ENCODE measurements around the gene CD300LB.
"Not testable (repeated sequence)": the region's sequence is repeated elsewhere in the genome, so short reads cannot be mapped to it uniquely, and the experiment has no call there.

Gene CD300LB

DNA sequence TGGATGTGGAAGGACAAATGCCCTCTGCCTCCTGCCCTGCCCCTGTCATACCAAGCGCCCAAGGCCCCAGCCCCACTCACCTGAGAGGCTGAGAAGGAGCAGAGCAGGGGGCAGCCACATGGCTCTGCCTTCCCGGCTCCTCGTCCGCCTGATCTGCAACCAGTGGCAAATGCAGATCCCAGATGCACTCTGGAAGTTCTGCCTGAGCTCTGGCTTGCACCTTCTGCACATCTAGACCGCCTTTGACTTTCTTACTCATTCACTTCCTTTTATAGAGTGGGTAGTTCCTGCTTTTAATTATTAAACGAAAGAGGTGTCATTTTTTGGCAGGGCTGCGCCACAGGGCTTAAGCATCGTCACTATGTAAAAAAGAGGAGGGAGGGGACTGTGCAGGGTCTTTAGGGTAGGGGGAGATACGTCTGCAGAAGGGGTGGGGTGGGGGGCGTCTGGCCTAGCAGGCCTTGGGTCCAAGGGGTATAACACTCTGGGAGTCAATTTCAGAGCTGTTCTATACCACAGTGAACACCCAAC lies at the start of gene CD300LB:
Gene CD300LB, minus strand, starts transcription at position 245 of the 531 bp plus-strand sequence. Its CDS starts 125 bp downstream, at position 120.
- no peak for DNase-seq

DNA sequence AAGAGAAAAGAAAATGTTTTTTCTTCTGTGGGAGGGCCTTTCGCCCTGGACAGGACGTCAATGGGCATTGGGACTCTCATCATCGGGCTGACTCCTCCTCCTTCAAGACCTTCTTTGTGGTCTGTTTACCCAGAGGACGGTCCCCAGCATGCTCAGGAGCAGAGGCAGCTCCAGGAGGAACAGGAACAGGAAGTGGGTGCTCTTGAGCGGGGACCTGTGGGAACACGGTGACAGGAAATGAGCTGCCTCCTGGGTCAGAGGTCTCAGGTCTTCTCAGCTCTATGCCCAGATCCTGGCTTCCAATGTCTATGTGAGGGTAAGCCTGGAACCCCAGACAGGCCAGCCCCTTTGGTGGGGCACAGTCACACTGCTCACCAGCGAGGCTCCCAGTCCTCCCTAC lies 48.6 kb upstream of the CD300LB start:
- DNase-seq: no peak

DNA sequence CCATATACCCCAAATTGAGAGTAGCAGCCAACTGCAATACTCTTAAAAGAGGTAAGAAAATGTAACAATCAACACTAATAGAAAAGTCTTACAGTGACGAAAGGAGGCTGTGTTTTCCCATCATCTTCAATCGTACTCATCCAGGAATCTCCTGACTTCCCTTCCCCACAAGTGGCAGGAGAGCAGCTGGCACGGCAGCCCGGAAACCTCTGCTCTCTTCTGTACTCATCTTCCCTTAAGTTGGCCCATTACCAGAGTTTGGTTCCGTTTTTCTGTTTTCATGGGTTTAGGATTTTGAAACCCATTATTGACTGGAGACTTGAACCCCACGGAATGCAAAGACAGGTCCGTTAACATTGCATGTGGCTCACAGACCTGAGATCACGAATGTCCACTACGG lies 47.7 kb upstream of the CD300LB start:
- DNase-seq: no peak

DNA sequence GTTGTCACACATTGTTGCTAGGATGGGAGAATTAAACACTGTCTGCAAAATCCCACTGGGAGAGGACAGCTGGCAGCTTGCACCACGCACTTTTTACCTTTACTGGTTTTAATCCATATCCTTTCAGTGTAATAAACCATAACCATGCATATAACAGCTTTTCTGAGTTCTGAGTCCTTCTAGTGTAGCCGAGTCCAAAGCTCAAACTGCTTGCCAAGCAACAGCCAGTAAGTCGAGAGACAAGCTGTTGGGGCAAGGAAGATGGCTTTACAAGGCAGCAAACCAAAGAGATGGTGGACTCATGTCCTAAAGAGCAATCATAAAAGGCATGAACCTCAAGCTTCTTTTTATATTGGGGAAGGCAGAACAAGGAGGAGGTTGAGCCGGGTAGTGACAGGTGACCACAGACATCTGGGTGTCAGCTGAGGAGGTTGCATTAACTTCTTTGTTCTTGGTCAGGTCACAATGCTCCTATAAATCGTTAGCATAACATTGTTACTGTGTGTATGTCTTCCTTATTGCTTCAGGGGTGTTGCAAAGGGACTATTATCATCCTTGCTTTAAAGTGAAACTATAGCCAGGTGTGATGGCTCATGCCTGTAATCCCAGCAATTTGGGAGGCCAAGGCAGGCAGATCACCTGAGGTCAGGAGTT lies 43.3 kb upstream of the CD300LB start:
- no peak for DNase-seq

DNA sequence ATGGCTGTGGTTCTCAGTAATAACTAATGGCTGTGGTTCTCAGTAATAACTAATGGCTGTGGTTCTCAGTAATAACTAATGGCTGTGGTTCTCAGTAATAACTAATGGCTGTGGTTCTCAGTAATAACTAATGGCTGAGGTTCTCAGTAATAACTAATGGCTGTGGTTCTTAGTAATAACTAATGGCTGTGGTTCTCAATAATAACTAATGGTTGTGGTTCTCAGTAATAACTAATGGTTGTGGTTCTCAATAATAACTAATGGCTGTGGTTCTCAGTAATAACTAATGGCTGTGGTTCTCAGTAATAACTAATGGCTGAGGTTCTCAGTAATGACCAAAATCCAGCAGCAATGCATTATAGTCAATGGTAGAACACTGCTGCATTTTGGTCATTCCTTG lies 42.4 kb upstream of the CD300LB start:
- not testable (repeated sequence) for DNase-seq

DNA sequence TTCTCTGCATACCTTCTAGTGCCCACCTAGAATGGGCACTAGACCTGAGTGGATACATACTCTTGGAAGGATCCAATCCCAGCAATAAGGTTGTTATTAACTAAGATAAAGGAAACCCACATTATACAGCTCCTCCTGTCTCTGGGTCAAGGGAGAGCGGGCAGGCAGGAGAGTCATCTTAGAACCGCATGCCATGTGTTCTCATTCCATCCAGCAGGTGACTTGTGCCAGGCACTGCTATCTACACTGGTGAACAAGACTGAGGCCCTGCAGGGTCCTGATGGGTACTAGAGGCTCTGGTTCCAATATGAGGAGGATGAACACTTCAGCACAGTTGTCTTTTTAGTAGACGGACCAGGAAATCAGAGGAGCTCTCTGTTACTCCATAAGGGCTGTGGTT lies 41.9 kb upstream of the CD300LB start:
- DNase-seq: no peak

DNA sequence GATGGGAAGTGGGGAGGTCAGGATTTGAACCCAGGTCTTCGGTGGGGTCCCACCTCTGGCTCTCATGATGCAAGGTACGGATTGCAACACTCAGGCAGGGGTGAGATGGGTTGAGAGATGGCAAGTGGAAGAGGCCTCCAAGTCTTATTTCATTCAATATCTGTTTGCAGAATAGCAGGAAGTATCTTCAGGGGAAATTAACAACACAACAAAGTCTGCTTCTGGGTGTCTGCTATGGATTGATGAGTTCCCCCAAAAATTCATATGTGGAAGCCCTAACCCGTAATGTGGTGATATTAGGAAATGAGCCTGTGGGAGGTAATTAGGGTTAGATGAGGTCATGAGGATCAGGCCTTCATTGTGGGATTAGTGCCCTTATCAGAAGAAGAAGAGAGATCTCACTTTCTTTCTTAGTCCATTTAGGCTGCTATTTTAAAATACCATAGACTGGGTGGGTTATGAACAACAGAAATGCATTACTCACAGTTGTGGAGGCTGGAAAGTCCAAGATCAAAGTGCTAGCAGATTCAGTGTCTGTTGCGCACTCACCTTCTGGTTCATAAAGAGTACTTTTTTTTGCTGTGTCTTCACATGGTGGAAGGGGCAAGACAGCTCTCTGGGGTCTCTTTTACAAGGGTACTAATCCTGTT lies 40.5 kb upstream of the CD300LB start:
- no peak for DNase-seq

DNA sequence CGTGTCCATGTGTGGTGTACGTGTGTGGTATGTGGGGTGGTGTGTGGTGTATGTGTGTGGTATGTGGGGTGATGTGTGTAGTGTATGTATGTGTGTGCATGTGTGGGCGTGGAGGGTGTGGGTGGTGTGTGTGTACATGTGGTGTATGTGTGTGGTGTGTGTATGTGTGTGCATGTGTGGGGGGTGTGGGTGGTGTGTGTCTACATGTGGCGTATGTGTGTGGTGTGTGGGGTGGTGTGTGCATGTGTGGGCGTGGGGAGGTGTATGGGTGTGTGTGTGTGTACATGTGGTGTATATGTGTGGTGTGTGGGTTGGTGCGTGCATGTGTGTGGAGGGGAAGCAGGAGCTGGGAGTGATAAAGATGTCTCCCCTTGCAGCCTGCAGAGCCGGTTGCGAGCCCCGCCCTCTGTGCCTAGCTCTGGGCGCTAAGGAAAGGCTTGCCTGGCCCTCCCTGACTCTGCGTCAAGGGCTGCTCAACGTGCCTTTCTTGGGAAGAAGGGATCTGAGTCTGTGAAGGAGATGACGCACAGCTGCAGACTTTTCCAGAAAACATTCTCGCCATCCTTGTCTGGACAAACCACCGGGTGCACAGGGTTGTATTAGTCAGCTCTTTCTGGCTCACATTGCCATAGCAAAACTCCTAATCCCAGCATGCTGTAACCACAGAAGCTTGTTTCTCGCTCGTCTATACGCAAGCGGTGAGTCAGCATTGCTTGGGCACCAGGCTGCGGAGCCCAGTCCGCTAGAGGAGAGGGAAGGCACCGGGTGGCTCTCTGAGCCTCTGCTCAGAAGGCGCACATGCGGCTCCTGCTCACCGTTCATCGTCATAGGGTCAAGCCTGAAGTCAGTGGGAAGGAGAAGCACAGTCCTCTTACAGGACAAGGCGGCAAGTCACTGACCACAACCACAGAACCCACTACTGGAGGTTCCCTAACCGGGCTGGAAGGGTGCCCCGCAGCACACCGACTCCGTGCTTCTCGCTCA lies 38.0 kb upstream of the CD300LB start:
- DNase-seq: no peak

DNA sequence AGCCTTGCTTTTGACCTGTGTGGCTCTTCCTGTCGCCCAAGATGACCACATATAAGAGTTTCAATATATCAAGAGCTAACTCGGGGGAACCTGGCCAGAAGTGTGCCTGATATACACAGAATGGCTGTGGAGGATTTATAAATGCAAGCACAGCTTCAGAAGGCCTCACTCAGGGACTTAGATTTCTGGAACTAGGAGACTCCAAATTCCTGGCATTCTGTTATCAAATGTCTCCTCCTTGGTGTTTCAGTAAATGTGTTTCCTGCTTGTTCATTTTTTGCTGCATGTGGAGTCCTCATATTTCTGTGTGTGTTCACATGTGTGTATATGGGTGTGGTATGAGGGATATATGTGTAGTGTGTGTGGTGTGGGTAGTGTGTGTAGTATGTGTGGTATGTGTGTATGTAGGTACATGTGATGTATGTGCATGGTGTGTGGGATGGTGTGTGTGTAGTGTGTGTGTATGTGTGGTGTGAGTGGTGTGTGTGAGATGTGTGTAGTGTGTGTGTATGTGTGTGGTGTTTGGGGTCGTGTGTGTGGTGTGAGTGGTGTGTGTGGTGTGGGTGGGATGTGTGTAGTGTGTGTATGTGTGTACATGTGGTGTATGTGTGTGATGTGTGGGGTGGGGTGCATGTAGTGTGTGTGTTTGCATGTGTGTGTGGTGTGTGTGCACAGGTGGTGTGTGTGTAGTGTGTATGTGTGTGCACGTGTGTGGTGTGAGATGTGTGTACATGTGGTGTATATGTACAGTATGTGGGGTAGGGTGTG lies 37.0 kb upstream of the CD300LB start:
- no peak for DNase-seq

DNA sequence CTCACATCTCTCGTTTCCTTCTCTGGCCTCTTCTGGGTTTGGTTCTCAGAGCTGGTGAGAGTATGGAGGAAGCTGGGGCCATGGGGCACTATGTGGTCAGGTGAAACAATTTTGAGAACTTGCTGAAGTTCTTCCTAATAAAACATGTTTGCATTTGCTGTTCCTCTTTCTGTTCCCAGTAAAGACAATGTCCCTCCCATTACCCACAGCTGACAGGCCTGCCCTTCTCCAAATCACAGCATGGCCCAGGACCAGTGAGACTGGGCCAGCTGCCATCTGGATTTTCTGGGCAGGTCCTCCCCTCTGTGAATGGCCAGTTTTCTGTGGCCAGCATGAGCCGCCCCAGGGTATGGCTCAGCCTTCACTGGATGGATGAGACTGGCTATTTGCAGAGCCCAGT lies 36.1 kb upstream of the CD300LB start, which contains the start of gene CD300H:
Gene CD300H, minus strand, starts transcription at position 113 of the 400 bp plus-strand sequence.
- no peak for DNase-seq

DNA sequence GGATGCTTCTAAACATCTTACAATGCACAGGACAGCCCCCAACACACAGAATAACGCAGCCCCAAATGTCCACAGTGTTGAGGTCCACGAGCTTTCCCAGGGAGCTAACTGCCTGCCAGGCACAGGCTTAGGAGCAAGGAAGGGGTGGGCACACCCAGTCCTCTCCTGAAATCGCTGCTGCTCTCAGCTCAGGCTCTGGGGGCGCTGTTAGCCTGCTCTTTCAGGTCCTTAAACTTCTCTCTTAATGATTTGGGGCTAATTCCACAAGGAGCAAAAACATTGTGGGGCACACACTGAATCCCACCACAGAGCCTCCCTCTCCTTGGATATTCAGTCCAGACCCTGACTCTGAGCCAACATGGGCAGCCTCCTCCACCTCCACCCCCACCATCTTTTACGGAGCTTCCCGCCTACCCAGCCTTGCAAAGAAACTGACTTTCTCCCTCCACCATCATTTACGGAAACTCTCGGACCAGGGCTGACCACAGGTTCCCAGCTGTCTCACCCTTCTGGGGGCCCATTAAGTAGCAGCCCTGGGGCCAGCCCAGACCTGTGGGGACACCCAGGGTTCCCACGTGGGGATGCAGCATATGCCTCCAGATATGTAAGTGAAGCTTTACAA lies 35.0 kb upstream of the CD300LB start:
- peak; percentile 4 for DNase-seq

DNA sequence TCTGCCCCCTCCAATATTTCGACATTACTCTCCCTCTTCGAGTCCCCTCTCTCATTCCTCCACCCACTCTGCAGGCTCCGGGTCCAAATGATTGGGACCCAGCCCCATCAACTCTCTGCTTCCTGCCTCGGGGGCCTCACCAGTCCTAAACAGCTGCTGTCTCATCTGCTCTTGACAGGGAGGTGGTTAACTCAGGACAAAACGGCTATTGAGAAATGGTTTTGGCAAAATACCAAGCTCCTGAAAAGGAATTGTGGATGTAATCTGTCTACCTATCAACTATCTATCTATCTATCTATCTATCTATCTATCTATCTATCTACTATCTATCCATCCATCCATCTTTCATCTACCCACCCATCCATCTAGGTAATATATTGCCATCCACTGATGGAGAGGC lies 33.9 kb upstream of the CD300LB start:
- no peak for DNase-seq

DNA sequence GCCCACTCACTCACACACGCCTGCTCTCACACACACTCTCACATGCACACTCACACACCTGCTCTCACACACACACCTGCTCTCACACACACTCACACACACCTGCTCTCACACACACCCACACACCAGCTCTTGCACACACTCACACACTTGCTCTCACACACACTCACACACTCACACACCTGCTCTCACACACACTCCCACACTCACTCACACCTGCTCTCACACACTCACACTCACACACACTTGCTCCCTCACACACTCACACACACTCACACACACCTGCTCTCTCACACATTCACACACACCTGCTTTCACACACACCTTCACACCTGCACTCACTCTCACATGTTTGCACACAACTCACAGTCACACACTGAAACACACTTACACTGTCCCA lies 32.1 kb upstream of the CD300LB start:
- no peak for DNase-seq

DNA sequence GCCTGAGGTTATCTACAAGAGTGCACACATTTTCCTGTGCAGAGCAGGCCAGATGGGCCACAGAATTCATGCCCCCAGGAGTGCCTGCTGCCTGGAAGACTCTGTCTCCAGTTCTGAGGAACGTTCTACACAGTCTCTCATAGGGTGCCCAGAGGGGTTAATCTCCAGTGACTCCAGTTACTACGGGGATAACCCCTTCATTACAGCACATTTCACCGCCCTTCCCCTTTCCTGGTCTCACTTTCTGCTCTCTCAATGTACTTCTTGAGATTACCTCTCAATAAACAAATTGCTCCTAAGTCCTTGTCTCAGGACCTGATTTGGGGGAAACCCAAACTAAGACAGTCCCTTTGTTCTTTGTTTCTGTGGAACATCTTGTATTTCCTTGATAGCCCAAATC lies 30.3 kb upstream of the CD300LB start:
- DNase-seq: no peak

DNA sequence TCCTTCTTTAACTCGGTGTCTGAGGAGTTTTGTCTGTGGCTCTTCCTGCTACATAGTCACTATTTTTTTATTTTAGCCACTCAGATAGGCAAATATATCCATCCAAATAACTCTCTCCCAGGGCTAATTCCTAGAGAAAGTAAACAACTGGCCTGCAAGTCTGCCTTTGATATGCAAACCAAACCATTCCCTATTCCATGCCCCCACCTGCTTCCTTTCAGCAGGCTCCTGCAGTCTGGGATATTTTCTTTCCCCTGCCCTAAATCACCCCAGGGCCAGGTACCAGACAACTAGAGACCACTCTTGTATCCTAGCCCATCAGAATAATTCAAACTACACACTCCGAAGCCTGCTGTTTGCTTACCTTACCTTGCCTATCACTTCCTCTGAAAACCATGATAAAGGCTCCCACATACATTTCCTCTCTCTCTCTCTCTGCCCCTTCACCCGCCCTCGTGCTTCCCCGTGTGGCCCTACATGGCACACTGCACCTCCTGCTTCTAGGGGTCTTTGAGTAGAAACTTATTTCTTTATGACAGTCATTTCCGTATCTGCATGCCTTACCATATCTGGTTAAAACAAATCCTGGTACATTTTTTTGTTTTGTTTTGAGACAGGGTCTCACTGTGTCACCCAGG lies 27.7 kb upstream of the CD300LB start:
- DNase-seq: no peak

DNA sequence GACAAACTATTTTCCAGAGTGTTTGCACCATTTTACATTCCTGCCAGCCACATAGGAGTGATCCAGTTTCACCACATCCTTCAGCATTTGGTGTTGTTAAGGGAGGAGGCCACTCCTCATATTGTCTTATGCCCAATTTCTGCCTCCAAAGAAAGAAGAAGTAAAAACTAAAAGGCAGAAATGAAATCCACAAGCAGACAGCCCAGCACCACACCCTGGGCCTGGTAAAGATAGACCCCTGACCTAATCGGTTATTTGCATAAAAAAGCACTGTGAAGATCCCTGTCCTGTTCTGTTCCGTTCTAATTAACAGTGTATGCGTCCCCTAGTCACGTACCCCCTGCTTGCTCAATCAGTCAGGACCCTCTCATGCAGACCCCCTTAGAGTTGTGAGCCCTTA lies 27.1 kb upstream of the CD300LB start:
- not testable (repeated sequence) for DNase-seq

DNA sequence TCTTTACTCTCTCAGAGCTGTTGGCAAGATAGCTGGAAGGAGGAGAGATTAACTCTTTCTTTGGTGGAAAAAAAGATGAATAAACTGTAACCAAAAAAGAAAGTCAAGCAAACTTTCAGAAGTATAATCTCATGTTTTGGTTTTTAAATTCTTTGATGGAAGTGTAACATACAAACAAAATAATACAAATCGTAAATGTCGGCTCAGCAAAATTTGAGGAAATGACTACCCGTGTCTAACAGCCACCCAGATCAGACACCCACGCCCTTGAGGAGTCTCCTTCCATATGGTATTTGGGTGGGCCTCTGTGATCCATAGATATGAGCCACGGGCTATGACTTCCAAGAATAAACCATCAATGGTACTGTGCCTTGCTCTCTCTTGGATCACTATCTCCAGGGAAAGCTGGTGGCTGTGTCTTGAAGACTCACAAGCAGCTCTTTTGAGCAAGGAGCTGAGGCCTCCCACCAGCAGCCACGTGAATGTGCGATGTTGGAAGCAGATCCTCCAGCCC lies 24.2 kb upstream of the CD300LB start:
- no peak for DNase-seq

DNA sequence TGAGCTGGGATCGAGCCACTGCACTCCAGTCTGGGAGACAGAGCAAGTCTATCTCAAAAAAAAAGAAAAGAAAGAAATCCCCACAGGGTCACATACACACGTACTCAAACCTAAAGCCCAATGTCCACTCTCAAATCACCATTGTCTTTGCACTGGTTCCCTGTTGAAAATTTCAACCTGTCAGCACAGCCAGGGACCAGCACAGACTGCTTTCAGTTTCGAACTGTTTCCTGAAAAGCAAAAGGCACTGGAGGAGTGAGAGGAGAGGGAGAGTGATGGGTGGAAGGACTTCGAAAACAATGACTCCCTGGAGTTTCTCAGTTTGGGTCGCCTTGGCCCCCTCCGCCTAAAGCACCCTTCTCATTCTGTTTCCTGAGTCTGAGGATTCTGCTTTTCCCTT lies 23.6 kb upstream of the CD300LB start:
- DNase-seq: no peak

DNA sequence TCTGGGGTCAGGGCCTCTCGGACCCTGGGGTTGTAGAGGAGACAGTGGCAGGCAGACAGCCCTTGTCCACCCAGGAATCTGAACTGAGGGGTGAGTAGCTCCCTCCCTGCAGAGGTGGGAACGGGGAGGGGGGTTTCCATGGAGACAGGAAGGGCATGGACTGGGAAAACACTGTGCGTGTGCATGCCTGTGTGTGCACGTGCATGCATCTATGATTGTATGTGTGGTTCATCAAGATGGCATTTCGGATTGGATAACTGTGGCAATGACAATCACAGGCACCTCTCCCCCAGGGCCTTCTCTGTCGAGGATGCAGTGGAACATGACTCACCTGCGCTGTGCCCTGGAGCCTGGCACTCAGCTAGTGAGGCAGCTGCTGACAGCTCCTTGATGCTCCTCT lies 20.8 kb upstream of the CD300LB start:
- no peak for DNase-seq

DNA sequence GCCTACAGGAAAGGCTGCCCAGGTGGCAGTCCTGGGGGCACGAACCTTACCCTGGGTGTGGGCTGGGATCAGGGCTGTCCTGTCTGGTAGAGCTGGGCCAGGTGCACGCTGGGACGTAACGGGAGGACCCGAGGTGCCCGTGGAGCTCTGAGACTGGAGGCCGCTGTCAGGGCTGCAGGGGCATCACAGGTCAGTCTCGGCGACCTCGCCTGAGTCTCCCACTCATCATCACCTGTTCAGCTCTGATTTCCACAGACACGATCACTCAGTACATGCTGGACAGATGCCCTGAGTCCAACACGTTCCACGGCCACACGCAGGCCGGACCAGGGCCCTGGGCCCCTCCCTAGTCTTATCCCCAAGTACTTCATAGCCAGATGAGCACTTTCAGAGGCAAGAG lies 19.3 kb upstream of the CD300LB start:
- no peak for DNase-seq

DNA sequence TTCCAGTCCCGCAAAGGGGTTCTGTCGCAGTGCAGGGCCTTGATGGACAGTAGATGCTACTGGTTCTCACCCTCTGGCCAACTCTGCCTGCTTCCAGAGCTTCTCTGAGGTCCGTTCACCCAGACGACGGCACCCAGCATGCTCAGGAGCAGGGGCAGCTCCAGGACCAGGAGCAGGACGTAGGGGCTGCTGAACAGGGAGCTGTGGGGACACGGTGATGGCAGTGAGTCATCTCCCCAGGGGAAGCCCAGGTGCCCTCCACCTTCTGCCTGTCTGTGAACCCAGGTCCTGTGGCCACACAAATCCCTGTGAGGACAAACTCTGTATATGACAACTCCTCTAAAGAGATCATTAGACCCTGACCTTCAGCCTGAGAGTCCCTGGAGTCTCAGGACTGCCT lies 18.1 kb upstream of the CD300LB start:
- no peak for DNase-seq
